Naive thymus-derived CD4-positive, alpha-beta T cell (primary cell): ENCODE results near the gene OPN5. TPM values are rescaled to one million over a fixed set of nuclear protein-coding genes. Genes with fewer than 3 reads are reported as not detected.

ENCODE experiments used
- ATAC-seq: fragments of 150-1000 bp; cut with Tn5 transposase; 2 replicates; pipeline ENCODE4 v1.10.0; 2021; ENCODE audit warnings: mild to moderate bottlenecking, moderate library complexity
- CTCF ChIA-PET: fragments of 350-600 bp; sonication (Branson Sonifier 250); formaldehyde crosslinking; loops from one replicate; lab custom pipeline; 2021; ENCODE audit warnings: antibody characterized with exemption; lab: Charles Lee
- POLR2A ChIA-PET: fragments of 350-600 bp; sonication (Branson Sonifier 250); formaldehyde crosslinking; loops from one replicate; lab custom pipeline; 2021; ENCODE audit warnings: antibody characterized with exemption, inconsistent platforms; lab: Charles Lee
- DNase-seq, 9 donors: peaks; one replicate each; pipeline versions ENCODE4 v3.0.0 to v3.0.0-alpha.2; 2020 to 2022; ENCODE audit warnings: mixed read lengths in 1 of 9
- H3K27ac ChIP-seq: one replicate; pipeline ENCODE4 v1.7.0; 2013; ENCODE audit warnings: mild to moderate bottlenecking, low read depth, low read length, moderate library complexity
- H3K27me3 ChIP-seq, 2 donors: one replicate each; pipeline ENCODE4 v1.7.0; 2013; ENCODE audit warnings: low read length in 2 of 2, mild to moderate bottlenecking in 2 of 2, moderate library complexity in 2 of 2; ENCODE audit not compliant: control insufficient read depth in 2 of 2, insufficient read depth in 2 of 2
- H3K36me3 ChIP-seq, 3 experiments: 1 replicate in 2 of 3; 2 replicates in 1 of 3; pipeline ENCODE4 v1.7.0; 2013; ENCODE audit warnings: low read length in 3 of 3, mild to moderate bottlenecking in 3 of 3, moderate library complexity in 1 of 3; ENCODE audit not compliant: insufficient read depth in 3 of 3, control insufficient read depth in 2 of 3
- H3K4me1 ChIP-seq, 2 donors: one replicate each; pipeline ENCODE4 v1.7.0; 2013; ENCODE audit warnings: low read length in 2 of 2, mild to moderate bottlenecking in 2 of 2, moderate library complexity in 1 of 2; ENCODE audit not compliant: control insufficient read depth in 2 of 2, insufficient read depth in 2 of 2
- H3K4me3 ChIP-seq: 2 replicates; pipeline ENCODE4 v1.7.0; 2013; ENCODE audit warnings: mild to moderate bottlenecking, low read length
- H3K9me3 ChIP-seq, 3 experiments: 1 replicate in 2 of 3; 2 replicates in 1 of 3; pipeline ENCODE4 v1.7.0; 2013; ENCODE audit warnings: low read length in 3 of 3; ENCODE audit not compliant: control insufficient read depth in 2 of 3
- H3K27ac Mint-ChIP-seq, 9 donors: one replicate each; pipeline ENCODE4 v1.8.0; 2020 to 2022; ENCODE audit warnings: mixed read lengths in 9 of 9, mild to moderate bottlenecking in 8 of 9, moderate library complexity in 5 of 9, inconsistent platforms in 2 of 9
- H3K27me3 Mint-ChIP-seq, 5 donors: one replicate each; pipeline ENCODE4 v1.8.0; 2021 to 2022; ENCODE audit warnings: mixed read lengths in 5 of 5, mild to moderate bottlenecking in 1 of 5
- H3K36me3 Mint-ChIP-seq, 5 donors: one replicate each; pipeline ENCODE4 v1.8.0; 2020 to 2022; ENCODE audit warnings: mixed read lengths in 5 of 5, mild to moderate bottlenecking in 3 of 5, inconsistent platforms in 1 of 5
- H3K4me1 Mint-ChIP-seq, 7 donors: one replicate each; pipeline ENCODE4 v1.8.0; 2020 to 2022; ENCODE audit warnings: mixed read lengths in 7 of 7, mild to moderate bottlenecking in 3 of 7, inconsistent platforms in 1 of 7
- H3K4me3 Mint-ChIP-seq, 10 donors: one replicate each; pipeline ENCODE4 v1.8.0; 2020 to 2022; ENCODE audit warnings: mild to moderate bottlenecking in 10 of 10, mixed read lengths in 10 of 10, moderate library complexity in 6 of 10, inconsistent platforms in 2 of 10
- H3K9me3 Mint-ChIP-seq, 11 donors: one replicate each; pipeline ENCODE4 v1.8.0; 2020 to 2022; ENCODE audit warnings: mixed read lengths in 11 of 11, mild to moderate bottlenecking in 4 of 11, inconsistent platforms in 1 of 11, moderate library complexity in 1 of 11
- intact Hi-C, 2 donors: fragments of 100-400 bp; cut with micrococcal nuclease; formaldehyde crosslinking; loops; one replicate each; pipeline ENCODE4 v1.15.1; 2023
- polyA plus RNA-seq, 2 donors: library from polyadenylated mRNA; unstranded; fragments of 300-500 nt; fragmentation: Illumina TruSeq; gene quantifications; one replicate each; pipeline ENCODE4 v1.2.3, GENCODE V29; 2021
- total RNA-seq, 6 experiments: library from RNA in 5 of 6; stranded (reverse) in 5 of 6; gene quantifications; 1 replicate in 5 of 6; 2 replicates in 1 of 6; pipeline ENCODE4 v1.2.3 and lab custom pipeline; 2021 to 2026

Gene OPN5
- total and polyA plus RNA-seq, 7 experiments from 2014 or later, result not detected

GRCh38 chr6:47822856-47823554, 41.2 kb downstream of the OPN5 start:
- no peaks in the 10 kb centered on the region for H3K9me3 Mint-ChIP-seq
- peaks cover 0 to 4% of the 10 kb centered on the region in 2 donors for H3K27me3 ChIP-seq
- DNase-seq (no peak), ATAC-seq (no peak)
- no peak overlapping the region for H3K4me3 Mint-ChIP-seq
- CTCF ChIA-PET, result no interaction called here
- intact Hi-C loops, result no loop called here
- no peaks in the 10 kb centered on the region for H3K9me3 ChIP-seq
- H3K4me1 Mint-ChIP-seq, result peaks cover 0 to 2% (median 0%) of the 10 kb centered on the region in 7 donors
- H3K4me1 ChIP-seq, result no peaks in the 10 kb centered on the region
- POLR2A ChIA-PET, result no interaction called here
- H3K27me3 Mint-ChIP-seq, result peaks cover 9 to 36% (median 20%) of the 10 kb centered on the region in 5 donors
- H3K27ac ChIP-seq, result no peak overlapping the region
- no peaks in the 10 kb centered on the region for H3K36me3 ChIP-seq
- no peak overlapping the region for H3K27ac Mint-ChIP-seq
- no peaks in the 10 kb centered on the region for H3K36me3 Mint-ChIP-seq
- no peak overlapping the region for H3K4me3 ChIP-seq

GRCh38 chr6:47832386-47833100, 50.7 kb downstream of the OPN5 start:
- ATAC-seq (no peak), DNase-seq (no peak)
- H3K27ac Mint-ChIP-seq, result no peak overlapping the region
- POLR2A ChIA-PET, result no interaction called here
- H3K36me3 Mint-ChIP-seq, result no peaks in the 10 kb centered on the region
- peaks cover 0 to 23% (median 11%) of the 10 kb centered on the region in 5 donors for H3K27me3 Mint-ChIP-seq
- CTCF ChIA-PET, result no interaction called here
- peaks cover 0 to 1% (median 0%) of the 10 kb centered on the region in 11 donors for H3K9me3 Mint-ChIP-seq
- Histone ChIP-seq H3K9me3 (no peaks in the 10 kb centered on the region), H3K27me3 (no peaks in the 10 kb centered on the region), H3K4me3 (no peak overlapping the region), H3K4me1 (no peaks in the 10 kb centered on the region), H3K36me3 (no peaks in the 10 kb centered on the region), H3K27ac (no peak overlapping the region)
- H3K4me3 Mint-ChIP-seq, result no peak overlapping the region
- H3K4me1 Mint-ChIP-seq, result peaks cover 0 to 2% (median 0%) of the 10 kb centered on the region in 7 donors
- intact Hi-C loops, result no loop called here

- H3K36me3 ChIP-seq, result no peaks in the 10 kb centered on the region
- no peak overlapping the region for H3K27ac ChIP-seq
- Mint-ChIP-seq H3K36me3 (no peaks in the 10 kb centered on the region), H3K4me3 (no peak overlapping the region), H3K9me3 (peaks cover 0 to 4% (median 0%) of the 10 kb centered on the region in 11 donors), H3K27ac (no peak overlapping the region), H3K4me1 (peaks cover 0 to 2% (median 0%) of the 10 kb centered on the region in 7 donors), H3K27me3 (peaks cover 0 to 23% (median 19%) of the 10 kb centered on the region in 5 donors)
- intact Hi-C loops, result no loop called here
- ChIA-PET POLR2A (no interaction called here), CTCF (no interaction called here)
- H3K9me3 ChIP-seq, result no peaks in the 10 kb centered on the region
- no peak for DNase-seq
- H3K4me3 ChIP-seq, result no peak overlapping the region
- no peaks in the 10 kb centered on the region for H3K27me3 ChIP-seq
- no peaks in the 10 kb centered on the region for H3K4me1 ChIP-seq
- ATAC-seq, result no peak
Observed at GRCh38 chr6:47834196-47834595, 52.4 kb downstream of the OPN5 start.

GRCh38 chr6:47836046-47836445, 54.2 kb downstream of the OPN5 start:
- ATAC-seq, result no peak
- peaks cover 0 to 2% (median 0%) of the 10 kb centered on the region in 7 donors for H3K4me1 Mint-ChIP-seq

GRCh38 chr6:47836639-47837038, 54.8 kb downstream of the OPN5 start:
- H3K9me3 Mint-ChIP-seq, result peaks cover 0 to 4% (median 0%) of the 10 kb centered on the region in 11 donors
- H3K4me3 Mint-ChIP-seq, result no peak overlapping the region
- CTCF ChIA-PET, result no interaction called here
- no peaks in the 10 kb centered on the region for H3K4me1 Mint-ChIP-seq
- intact Hi-C loops, result no loop called here
- no peak for ATAC-seq
- Histone ChIP-seq H3K4me1 (no peaks in the 10 kb centered on the region), H3K9me3 (no peaks in the 10 kb centered on the region), H3K4me3 (no peak overlapping the region), H3K27ac (no peak overlapping the region), H3K36me3 (no peaks in the 10 kb centered on the region), H3K27me3 (no peaks in the 10 kb centered on the region)
- peaks cover 0 to 25% (median 17%) of the 10 kb centered on the region in 5 donors for H3K27me3 Mint-ChIP-seq
- DNase-seq, result no peak
- H3K36me3 Mint-ChIP-seq, result no peaks in the 10 kb centered on the region
- POLR2A ChIA-PET, result no interaction called here
- no peak overlapping the region for H3K27ac Mint-ChIP-seq

More at GRCh38 chr6:47836046-47836445, 54.2 kb downstream of the OPN5 start:
- H3K27ac ChIP-seq, result no peak overlapping the region
- H3K4me3 ChIP-seq, result no peak overlapping the region
- intact Hi-C loops, result no loop called here
- Mint-ChIP-seq H3K27ac (no peak overlapping the region), H3K27me3 (peaks cover 0 to 27% (median 22%) of the 10 kb centered on the region in 5 donors), H3K4me3 (no peak overlapping the region), H3K36me3 (no peaks in the 10 kb centered on the region), H3K9me3 (peaks cover 0 to 4% (median 0%) of the 10 kb centered on the region in 11 donors)
- no peak for DNase-seq
- no peaks in the 10 kb centered on the region for H3K4me1 ChIP-seq
- H3K27me3 ChIP-seq, result no peaks in the 10 kb centered on the region
- ChIA-PET POLR2A (no interaction called here), CTCF (no interaction called here)
- H3K9me3 ChIP-seq, result no peaks in the 10 kb centered on the region
- no peaks in the 10 kb centered on the region for H3K36me3 ChIP-seq

- no peaks in the 10 kb centered on the region for H3K4me1 Mint-ChIP-seq
Observed at GRCh38 chr6:47839645-47840044, 57.8 kb downstream of the OPN5 start.

More at GRCh38 chr6:47839645-47840044, 57.8 kb downstream of the OPN5 start:
- ATAC-seq, result no peak
- POLR2A ChIA-PET, result no interaction called here
- H3K4me3 Mint-ChIP-seq, result no peak overlapping the region
- H3K4me3 ChIP-seq, result no peak overlapping the region
- peaks cover 0 to 17% (median 11%) of the 10 kb centered on the region in 5 donors for H3K27me3 Mint-ChIP-seq
- H3K9me3 Mint-ChIP-seq, result peaks cover 0 to 6% (median 0%) of the 10 kb centered on the region in 11 donors
- no peak overlapping the region for H3K27ac ChIP-seq
- H3K36me3 Mint-ChIP-seq, result no peaks in the 10 kb centered on the region
- intact Hi-C loops, result no loop called here
- CTCF ChIA-PET, result no interaction called here
- no peaks in the 10 kb centered on the region for H3K4me1 ChIP-seq
- H3K36me3 ChIP-seq, result no peaks in the 10 kb centered on the region
- no peaks in the 10 kb centered on the region for H3K27me3 ChIP-seq
- H3K9me3 ChIP-seq, result no peaks in the 10 kb centered on the region
- no peak for DNase-seq
- no peak overlapping the region for H3K27ac Mint-ChIP-seq
